Measurements from ENCODE around the gene UNC5B.
"Not testable (repeated sequence)": the region's sequence is repeated elsewhere in the genome, so short reads cannot be mapped to it uniquely, and the experiment has no call there.

The UNC5B gene

DNA sequence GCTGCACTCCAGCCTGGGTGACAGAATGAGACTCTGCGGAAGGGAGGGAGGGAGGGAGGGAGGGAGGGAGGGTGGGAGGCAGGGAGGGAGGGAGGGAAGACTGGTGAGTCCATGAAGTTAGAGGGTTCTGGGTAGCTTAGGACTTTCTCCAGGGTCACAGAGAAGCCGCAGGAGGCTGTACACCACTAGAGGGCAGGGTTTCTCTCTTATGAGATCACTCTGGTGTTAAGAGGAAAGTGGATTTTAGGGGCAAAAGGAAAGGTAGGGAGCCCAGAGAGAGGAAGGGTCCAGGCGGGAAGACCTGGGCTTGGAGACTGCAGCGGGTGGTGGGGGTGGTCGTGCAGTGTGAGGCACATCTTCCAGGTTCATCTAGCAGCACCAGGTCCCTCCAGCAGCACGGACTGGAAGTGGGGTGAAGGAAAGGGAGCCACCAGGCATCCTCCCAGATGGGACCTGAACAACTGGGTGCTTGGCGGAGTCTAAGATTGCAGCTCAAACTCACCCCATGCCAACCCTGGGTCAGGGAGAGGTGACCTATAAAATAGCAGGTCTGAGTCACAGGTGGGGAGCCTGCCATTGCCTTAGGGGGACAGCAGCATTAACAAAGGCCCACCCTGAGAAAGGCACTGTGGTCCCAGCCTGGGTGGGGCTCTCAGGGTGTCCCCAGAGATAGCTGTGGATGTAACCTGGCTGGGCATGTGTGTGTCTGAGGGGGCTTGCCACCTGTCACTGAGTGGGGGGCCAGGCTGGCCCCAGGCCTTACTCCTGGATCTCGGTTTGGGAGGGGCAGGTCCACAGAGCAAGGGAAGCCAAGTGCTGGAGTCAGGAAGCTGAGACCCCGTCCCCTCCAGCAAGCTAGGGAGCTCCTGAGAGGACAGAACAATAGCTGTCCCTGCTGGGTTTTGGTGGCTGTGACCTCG lies 58.2 kb downstream of the UNC5B start:
- no peak overlapping the region for H3K4me2 ChIP-seq (ENCODE audit: low read depth, low read length)
- no peak overlapping the region for H3K4me3 ChIP-seq (ENCODE audit: low read length)
- no peaks in the 10 kb centered on the region for H3K79me2 ChIP-seq (ENCODE audit: low read length)
- peak; percentile 61 for DNase-seq
- H4K20me1 ChIP-seq (ENCODE audit: insufficient read depth, low read length), result no peaks in the 10 kb centered on the region
- no peaks in the 10 kb centered on the region for H3K36me3 ChIP-seq (replicated peaks; ENCODE audit: insufficient read depth, low read length)
- no peak overlapping the region for H3K9ac ChIP-seq (ENCODE audit: low read length)
- no peak overlapping the region for H2AFZ ChIP-seq (ENCODE audit: low read length)
- no peaks in the 10 kb centered on the region for H3K9me3 ChIP-seq (replicated peaks; ENCODE audit: insufficient read depth, low read length)
- no peaks in the 10 kb centered on the region for H3F3A ChIP-seq (ENCODE audit: insufficient read depth, low read length)
- H3K27me3 ChIP-seq (replicated peaks; ENCODE audit: insufficient read depth, low read length), result peaks cover 17% of the 10 kb centered on the region
- no peaks in the 10 kb centered on the region for H3K4me1 ChIP-seq (ENCODE audit: low read length)
- TF ChIP-seq EZH2phosphoT487 (IDR thresholded peaks at IDR 0.05; ENCODE audit: low read length), result no peak
- TF ChIP-seq EZH2 (optimal IDR thresholded peaks at IDR 0.05; ENCODE audit: low read depth, low read length), result no peak
- TF ChIP-seq, protein P1, sequence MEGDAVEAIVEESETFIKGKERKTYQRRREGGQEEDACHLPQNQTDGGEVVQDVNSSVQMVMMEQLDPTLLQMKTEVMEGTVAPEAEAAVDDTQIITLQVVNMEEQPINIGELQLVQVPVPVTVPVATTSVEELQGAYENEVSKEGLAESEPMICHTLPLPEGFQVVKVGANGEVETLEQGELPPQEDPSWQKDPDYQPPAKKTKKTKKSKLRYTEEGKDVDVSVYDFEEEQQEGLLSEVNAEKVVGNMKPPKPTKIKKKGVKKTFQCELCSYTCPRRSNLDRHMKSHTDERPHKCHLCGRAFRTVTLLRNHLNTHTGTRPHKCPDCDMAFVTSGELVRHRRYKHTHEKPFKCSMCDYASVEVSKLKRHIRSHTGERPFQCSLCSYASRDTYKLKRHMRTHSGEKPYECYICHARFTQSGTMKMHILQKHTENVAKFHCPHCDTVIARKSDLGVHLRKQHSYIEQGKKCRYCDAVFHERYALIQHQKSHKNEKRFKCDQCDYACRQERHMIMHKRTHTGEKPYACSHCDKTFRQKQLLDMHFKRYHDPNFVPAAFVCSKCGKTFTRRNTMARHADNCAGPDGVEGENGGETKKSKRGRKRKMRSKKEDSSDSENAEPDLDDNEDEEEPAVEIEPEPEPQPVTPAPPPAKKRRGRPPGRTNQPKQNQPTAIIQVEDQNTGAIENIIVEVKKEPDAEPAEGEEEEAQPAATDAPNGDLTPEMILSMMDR (IDR thresholded peaks at IDR 0.05; ENCODE audit: low read length), result peak; percentile 60
- H3K27ac ChIP-seq (ENCODE audit: low read length), result no peak overlapping the region
- no peaks in the 10 kb centered on the region for H3K9me2 ChIP-seq (replicated peaks; ENCODE audit: insufficient read depth, low read length)

DNA sequence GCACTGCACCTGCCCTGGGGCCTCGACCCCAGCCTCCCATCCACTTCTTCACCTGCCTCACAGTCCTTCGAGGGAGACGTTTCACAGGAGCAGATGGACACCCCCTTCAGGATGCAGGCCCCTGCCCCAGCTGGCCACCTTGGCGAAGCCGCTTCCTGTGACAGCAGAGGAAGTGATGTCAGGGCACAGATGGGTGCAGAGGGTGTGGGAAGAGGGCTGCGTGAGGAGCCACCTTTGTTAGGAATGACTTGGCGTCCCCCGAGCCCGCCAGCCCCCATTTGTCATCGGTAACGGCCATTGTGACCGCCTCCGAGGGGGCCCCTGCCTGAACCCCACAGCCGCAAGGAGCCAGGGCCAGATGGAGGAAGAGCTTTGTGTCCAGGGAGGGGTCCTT lies 59.3 kb downstream of the UNC5B start:
- TF ChIP-seq, protein P1 (IDR thresholded peaks at IDR 0.05; ENCODE audit: low read length), result no peak
- no peak for TF ChIP-seq EZH2phosphoT487 (IDR thresholded peaks at IDR 0.05; ENCODE audit: low read length)
- Histone ChIP-seq H3K4me1 (ENCODE audit: low read length) (no peaks in the 10 kb centered on the region), H3K79me2 (ENCODE audit: low read length) (no peaks in the 10 kb centered on the region), H2AFZ (ENCODE audit: low read length) (no peak overlapping the region), H3K4me3 (ENCODE audit: low read length) (no peak overlapping the region), H3K27me3 (replicated peaks; ENCODE audit: insufficient read depth, low read length) (peaks cover 15% of the 10 kb centered on the region), H3F3A (ENCODE audit: insufficient read depth, low read length) (no peaks in the 10 kb centered on the region), H3K9me3 (replicated peaks; ENCODE audit: insufficient read depth, low read length) (no peaks in the 10 kb centered on the region), H3K27ac (ENCODE audit: low read length) (no peak overlapping the region), H3K9ac (ENCODE audit: low read length) (no peak overlapping the region), H3K9me2 (replicated peaks; ENCODE audit: insufficient read depth, low read length) (no peaks in the 10 kb centered on the region), H3K36me3 (replicated peaks; ENCODE audit: insufficient read depth, low read length) (no peaks in the 10 kb centered on the region), H3K4me2 (ENCODE audit: low read depth, low read length) (no peak overlapping the region), H4K20me1 (ENCODE audit: insufficient read depth, low read length) (no peaks in the 10 kb centered on the region)
- no peak for DNase-seq

DNA sequence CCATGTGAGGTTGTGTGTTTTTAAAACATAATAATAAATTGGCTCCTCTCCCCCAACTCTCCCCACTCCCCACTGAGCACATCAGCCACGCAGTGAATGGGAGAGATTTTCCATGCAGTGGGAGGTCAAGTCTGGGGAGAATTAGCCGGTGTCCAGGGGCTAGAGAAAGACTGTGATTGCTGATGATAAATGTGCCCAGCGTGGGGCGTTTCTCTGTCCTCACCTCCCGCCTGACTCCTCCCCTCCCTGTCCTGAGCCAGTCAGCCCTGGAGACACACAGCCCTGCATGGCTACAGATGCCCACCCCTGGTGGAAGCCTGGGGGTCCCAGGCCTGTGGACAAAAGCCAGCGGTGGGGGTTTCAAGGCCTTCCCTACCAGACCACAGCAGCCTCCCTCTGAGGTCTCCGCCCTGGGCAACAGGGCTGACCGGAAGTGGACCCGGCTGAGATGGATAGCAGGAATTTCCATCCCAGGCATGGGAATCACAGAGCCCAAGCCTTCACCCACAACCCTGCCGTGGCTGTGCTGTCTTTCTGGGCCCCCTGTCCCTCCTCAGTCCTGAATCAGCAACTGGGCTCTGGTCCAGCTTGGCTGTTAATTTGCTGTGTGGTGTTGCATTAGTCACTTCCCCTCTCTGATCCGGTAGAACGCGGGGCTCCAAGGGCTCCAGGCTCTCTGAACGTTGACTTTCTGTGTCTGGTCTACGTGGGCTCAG lies 59.8 kb downstream of the UNC5B start:
- Histone ChIP-seq H3K9ac (ENCODE audit: low read length) (no peak overlapping the region), H3K79me2 (ENCODE audit: low read length) (no peaks in the 10 kb centered on the region)

DNA sequence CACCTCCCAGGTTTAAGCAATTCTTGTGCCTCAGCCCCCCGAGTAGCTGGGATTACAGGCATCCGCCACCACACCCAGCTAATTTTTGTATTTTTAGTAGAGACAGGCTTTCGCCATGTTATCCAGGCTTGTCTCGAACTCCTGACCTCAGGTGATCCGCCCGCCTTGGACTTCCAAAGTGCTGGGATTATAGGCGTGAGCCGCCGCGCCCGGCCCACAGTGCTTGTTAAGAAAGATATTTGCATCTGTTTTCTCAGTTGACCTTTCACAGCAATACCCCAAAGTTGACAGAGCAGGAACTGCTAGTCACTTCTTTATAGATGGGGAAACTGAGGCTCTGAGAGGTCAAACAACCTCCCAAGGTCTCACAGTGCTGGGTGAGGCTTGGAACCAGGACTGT lies 60.6 kb downstream of the UNC5B start:
- DNase-seq; H3F3A ChIP-seq (ENCODE audit: insufficient read depth, low read length); H3K36me3 ChIP-seq (replicated peaks; ENCODE audit: insufficient read depth, low read length); H3K9me3 ChIP-seq (replicated peaks; ENCODE audit: insufficient read depth, low read length); H3K9me2 ChIP-seq (replicated peaks; ENCODE audit: insufficient read depth, low read length); H3K79me2 ChIP-seq (ENCODE audit: low read length); H3K9ac ChIP-seq (ENCODE audit: low read length); H3K4me3 ChIP-seq (ENCODE audit: low read length); H3K4me1 ChIP-seq (ENCODE audit: low read length); H4K20me1 ChIP-seq (ENCODE audit: insufficient read depth, low read length); H2AFZ ChIP-seq (ENCODE audit: low read length); H3K27ac ChIP-seq (ENCODE audit: low read length); H3K4me2 ChIP-seq (ENCODE audit: low read depth, low read length): not testable (repeated sequence)
- peaks cover 15% of the 10 kb centered on the region for H3K27me3 ChIP-seq (replicated peaks; ENCODE audit: insufficient read depth, low read length)

More for the DNA sequence above, 59.8 kb downstream of the UNC5B start:
- Histone ChIP-seq H3K4me2 (ENCODE audit: low read depth, low read length) (no peak overlapping the region), H3K4me3 (ENCODE audit: low read length) (no peak overlapping the region), H3K4me1 (ENCODE audit: low read length) (no peaks in the 10 kb centered on the region), H3K9me3 (replicated peaks; ENCODE audit: insufficient read depth, low read length) (no peaks in the 10 kb centered on the region), H3K27ac (ENCODE audit: low read length) (no peak overlapping the region), H3F3A (ENCODE audit: insufficient read depth, low read length) (no peaks in the 10 kb centered on the region), H3K27me3 (replicated peaks; ENCODE audit: insufficient read depth, low read length) (peaks cover 15% of the 10 kb centered on the region), H4K20me1 (ENCODE audit: insufficient read depth, low read length) (no peaks in the 10 kb centered on the region), H3K9me2 (replicated peaks; ENCODE audit: insufficient read depth, low read length) (no peaks in the 10 kb centered on the region), H2AFZ (ENCODE audit: low read length) (no peak overlapping the region), H3K36me3 (replicated peaks; ENCODE audit: insufficient read depth, low read length) (no peaks in the 10 kb centered on the region)
- TF ChIP-seq EZH2 (optimal IDR thresholded peaks at IDR 0.05; ENCODE audit: low read depth, low read length) (no peak), EZH2phosphoT487 (IDR thresholded peaks at IDR 0.05; ENCODE audit: low read length) (no peak)
- TF ChIP-seq, protein P1 (IDR thresholded peaks at IDR 0.05; ENCODE audit: low read length), result no peak
- no peak for DNase-seq
